H4 (cell line): ENCODE results near the gene ARPP19. TPM values are rescaled to one million over a fixed set of nuclear protein-coding genes. Genes with fewer than 3 reads are reported as not detected.
"Not testable (repeated sequence)": the region's sequence is repeated elsewhere in the genome, so short reads cannot be mapped to it uniquely, and the experiment has no call there.

ENCODE experiments used
- DNase-seq: peaks from one replicate; pipeline ENCODE4 v3.0.0-alpha.2; 2015; ENCODE audit warnings: low spot score
- total RNA-seq: library from RNA; depleted of rRNA; stranded (reverse); fragments of >200 nt; shearing (Covaris generic); gene quantifications from 2 replicates; pipeline ENCODE4 v1.2.3, GENCODE V29; 2014; rRNA removed

Gene ARPP19, protein sequence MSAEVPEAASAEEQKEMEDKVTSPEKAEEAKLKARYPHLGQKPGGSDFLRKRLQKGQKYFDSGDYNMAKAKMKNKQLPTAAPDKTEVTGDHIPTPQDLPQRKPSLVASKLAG
- total RNA-seq = 79.2 and 109 TPM in 2 replicates

DNA sequence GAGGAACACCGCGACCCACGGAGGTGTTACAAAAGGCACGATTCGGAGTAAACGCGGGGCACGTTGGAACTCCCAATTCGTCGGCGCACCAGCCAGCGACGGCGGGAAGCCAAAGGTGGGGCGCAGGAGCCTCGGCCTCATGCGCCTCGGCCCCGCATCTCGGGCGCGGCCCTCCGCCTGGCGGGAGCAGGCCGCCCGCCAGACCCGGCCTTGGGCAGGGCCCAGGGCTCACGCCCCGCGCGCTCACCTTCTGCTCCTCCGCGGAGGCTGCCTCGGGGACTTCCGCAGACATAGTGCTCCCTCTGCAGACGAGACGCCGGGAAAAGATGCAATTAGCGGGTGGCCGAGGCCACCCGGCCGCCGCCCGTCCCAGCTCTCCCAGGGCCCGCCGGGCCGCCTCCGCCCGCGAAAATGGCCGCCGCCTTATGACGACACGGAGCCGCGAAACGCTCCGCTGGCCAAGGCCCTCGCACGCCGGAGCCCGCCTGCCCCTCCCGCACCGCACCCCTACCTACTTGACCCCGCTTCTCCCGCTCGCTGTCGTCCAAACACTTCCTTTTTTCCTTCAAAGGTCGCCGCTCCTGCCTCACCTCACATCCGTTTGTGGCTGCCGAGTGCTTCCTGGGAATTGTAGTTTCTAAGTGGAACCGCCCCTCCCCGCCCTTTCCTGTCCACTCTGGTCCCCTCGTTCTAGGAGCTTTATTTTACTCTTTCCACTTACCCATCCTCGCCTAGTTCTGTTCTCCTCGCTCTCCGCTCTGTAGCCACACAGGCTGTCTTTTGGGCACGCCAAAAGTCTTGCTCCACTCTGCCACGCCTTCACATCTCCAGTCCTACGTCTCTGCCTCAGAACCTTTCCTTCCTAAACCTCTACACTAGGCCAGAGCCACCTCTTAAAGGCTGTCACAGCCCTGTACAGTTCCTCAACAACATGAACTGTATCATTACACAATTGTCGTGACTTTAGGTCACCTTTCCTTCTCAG lies at the start of gene ARPP19:
TSS of gene ARPP19 (minus strand) at position 430 of the 985 bp plus-strand sequence. CDS start at position 292, 138 bp downstream.
- peak; percentile 96 for DNase-seq

DNA sequence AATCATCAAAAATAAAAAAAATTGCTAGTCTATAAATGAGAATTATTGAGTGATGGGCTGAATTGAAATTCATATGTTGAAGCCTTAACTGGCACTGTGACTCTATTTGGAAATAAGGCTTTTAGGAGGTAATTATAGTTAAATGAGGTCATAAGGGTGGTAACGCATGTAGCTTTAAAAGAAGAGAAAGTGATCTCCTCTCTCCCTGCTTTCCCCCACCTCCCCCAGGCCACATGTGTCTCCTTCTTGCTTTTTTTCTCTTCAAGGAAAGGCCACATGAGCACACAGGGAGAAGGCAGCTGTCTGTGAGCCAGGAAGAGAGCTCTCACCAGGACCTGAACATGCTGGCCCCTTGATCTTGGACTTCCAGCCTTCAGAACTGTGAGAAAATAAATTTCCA lies 48.2 kb upstream of the ARPP19 start:
- DNase-seq = no peak

DNA sequence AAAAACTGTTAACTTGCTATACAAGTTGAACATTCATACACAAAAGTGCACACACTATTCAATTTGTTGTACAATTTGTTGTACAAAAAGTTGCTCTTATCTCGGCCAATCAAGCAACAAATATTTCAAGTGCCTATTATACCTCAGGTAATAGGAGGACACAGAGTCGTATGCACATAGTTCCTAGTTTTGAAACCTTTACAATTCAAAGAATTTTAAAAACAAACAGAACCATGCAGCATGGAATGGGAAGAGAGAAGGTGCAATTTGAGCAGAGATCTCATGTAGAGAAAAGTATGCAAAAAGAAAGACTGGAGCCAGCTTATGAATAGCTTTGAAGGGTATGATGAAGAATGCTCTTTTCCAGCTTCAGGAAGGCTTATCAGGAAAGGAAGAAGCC lies 46.5 kb upstream of the ARPP19 start:
- no peak for DNase-seq

DNA sequence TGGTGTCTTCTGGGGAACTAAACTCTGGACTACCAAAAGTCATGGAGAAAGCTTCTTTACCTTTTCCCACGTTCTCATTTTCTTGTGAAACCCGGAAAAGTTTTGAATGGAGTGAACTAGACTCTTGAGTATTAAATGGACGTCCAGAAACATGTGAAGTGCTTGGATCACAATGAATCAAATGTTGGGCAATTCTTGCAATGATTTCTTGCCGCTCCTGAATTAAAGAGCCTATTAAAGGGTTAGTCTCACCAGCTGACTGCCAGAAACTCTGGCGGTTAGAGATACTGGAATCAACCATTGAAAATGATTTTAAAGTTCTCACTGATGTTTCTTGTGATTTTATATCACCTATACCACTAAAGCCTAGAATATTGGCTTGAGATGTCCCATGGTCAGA lies 40.8 kb upstream of the ARPP19 start:
- no peak for DNase-seq

DNA sequence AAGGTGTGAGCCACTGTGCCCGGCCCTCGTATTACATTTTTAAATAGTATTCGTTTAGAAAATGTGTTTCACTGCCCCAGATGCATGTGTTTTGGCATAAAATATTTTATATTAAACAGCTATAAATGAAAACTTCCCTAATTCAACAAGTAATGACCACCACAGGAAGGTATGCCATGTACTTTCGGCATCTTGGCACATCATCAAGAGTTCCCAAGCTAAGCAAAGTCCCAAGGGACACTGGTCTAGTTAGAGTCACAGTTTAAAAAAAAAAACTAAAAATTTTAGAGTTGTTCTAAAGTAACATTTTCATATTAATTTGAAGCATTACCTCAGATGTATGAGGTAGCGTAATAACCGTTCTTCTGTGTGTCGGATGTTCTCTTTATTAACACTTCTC lies 15.6 kb upstream of the ARPP19 start:
- DNase-seq = no peak

DNA sequence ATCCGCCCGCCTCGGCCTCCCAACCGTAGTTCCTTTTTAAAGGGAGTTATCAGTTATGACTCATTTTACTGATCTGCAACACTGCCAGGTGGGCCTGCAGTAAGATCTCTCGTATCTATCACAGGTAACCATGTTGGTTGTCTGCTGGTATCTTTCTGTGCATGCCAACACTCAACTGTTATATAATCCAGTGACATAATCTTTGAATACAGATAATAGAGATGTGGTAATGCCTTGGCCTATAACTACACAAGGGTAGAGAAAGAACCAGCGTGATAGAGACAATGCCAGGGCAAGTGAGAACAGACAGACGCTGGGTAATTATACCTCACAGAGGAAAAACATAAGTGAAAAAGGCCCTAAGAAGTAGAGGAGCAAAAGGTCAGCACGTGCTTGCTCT lies 11.0 kb upstream of the ARPP19 start:
- DNase-seq = no peak

DNA sequence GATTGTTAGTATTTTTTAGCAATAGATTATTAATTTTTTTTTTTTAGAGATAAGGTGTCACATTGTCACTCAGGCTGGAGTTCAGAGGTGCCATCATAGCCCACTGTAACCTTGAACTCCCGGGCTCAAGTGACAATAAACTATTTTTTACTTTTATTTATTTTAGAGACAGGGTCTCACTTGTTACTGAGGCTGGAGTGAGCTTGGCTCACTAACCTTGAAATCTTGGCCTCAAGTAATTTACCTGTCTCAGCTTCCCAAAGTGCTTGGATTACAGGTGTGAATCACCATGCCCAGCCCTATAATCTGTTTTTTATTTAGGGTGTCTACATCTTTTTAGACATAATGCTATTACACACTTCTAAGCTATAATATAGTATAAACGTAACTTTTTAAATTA lies 7.9 kb upstream of the ARPP19 start:
- no peak for DNase-seq

DNA sequence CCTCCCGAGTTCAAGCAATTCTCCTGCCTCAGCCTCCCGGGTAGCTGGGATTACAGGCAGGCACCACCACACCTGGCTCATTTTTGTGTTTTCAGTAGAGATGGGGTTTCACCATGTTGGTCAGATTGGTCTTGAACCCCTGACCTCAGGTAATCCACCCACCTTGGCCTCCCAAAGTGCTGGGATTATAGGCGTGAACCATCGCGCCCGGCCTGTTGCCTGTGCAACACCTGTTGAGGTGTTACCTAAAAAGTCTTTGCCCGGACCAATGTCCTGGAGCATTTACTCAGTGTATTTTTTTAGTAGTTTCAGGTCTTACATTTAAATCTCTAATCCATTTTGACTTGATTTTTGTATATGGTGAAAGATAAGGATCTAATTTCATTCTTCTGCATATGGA lies 6.7 kb upstream of the ARPP19 start:
- DNase-seq = not testable (repeated sequence)

DNA sequence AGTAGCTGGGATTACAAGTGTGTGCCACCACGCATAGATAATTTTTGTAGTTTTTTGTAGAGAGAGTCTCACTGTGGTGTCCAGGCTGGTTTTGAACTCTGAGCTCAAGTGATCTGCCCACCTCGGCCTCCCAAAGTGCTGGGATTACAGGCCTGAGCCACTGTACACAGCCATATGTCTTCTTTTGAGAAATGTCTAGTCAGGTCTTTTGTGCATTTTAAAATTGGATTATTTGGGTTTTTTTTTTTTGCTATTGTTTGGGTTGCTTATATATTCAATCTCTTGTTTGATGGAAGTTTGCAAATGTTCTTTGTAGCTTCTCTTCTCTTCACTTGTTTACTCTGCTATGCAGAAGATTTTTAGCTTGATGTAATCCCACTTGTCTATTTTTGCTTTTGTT lies 6.2 kb upstream of the ARPP19 start:
- no peak for DNase-seq

DNA sequence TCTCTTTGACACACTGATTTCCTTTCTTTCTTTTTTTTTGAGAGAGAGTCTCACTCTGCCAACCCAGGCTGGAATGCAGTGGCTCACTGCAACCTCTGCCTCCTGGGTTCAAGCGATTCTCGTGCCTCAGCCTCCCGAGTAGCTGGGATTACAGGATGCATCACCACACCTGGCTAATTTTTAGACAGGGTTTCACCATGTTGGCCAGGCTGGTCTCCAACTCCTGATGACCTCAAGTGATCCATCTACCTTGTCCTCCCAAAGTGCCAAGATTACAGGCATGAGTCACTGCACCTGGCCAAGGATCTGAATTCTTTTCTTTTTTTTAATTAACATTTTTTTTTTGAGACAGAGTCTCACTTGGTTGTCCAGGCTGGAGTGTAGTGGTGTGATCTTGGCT lies 5.8 kb upstream of the ARPP19 start:
- not testable (repeated sequence) for DNase-seq

DNA sequence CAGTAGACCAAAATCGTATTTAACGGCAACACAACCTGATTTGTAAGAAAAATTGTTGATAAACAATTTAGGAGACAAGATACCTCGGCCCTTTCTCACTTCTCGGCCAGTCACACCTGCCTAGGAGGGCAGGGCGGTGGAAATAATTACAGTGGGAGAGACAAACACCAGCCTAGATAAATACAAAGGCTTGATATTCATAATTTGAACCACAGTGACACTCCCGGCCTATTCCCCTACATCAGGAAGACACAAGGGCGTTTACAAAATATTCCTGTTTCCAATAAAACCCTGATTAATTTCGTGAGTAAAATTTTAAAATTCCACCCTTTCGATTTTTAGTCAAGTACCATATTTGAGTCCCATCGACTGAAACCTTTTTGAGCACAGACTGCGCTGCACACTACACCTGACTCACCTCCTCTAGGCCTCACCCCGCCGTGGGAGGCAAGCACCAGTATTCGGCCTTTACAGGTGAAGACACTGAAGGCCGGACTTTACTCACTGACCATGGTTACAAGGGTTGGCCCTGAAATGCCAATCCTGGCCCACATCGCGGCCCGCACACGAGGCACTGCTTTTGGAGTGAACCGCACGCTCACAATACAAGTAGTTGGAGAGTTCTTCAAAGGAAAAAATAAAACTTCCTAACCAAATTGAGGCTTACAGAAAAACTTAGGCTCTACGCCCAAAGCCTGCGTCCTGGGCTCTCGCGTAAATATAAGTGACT lies 794 bp downstream of the ARPP19 start:
- no peak for DNase-seq

DNA sequence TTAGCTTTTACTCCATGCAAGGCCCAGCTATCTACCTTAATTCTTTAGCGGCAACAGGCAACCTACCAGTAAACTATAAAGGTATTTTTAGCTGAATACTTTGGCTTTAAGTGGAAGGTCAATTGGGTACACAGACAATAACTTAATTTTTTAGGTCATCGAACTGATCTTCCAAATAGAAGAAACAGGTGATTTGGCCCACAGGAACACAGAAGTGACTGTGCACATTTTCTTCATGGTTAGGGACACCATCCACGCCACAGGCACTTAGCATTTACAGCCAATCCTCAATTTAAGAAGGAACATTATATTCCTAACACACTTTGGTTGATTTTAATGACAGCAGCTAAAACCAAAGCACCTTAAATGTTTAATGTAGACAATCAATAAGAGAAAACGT lies 1.9 kb downstream of the ARPP19 start:
- no peak for DNase-seq

DNA sequence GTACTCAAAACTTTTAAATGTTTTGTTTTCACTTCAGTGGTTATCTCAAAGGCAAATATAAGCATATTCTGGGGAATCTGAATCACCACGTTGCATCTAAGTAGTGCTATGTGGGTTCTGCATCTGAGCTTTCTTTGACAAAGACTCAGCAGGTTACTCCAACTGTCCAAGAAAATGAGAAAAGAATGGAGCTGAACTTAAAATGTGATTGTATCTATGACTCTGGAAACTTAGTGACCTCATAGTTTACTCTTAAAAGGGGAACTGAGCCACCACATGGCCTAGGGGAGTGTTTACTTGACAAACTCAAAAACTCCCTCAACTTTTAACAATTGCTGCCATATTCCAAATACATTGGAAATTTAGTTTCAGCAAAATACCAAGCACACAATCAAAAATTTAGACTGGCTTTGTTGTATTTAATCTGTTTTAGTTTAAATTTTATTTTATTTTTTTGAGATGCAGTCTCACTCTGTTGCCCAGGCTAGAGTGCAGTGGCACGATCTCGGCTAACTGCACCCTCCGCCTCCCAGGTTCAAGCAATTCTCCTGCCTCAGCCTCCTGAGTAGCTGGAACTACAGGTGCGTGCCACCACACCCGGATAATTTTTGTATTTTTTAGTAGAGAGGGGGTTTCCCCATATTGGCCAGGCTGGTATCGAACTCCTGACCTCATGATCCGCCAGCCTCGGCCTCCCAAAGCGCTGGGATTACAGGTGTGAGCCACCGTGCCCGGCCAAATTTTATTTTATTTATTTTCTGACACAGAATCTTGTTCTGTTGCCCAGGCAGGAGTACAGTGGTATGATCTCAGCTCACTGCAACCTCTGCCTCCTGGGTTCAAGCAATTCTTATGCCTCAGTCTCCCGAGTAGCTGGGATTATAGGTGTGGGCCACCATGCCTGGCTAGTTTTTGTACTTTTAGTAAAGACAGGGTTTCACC lies 3.1 kb downstream of the ARPP19 start:
- DNase-seq = peak; percentile 14

DNA sequence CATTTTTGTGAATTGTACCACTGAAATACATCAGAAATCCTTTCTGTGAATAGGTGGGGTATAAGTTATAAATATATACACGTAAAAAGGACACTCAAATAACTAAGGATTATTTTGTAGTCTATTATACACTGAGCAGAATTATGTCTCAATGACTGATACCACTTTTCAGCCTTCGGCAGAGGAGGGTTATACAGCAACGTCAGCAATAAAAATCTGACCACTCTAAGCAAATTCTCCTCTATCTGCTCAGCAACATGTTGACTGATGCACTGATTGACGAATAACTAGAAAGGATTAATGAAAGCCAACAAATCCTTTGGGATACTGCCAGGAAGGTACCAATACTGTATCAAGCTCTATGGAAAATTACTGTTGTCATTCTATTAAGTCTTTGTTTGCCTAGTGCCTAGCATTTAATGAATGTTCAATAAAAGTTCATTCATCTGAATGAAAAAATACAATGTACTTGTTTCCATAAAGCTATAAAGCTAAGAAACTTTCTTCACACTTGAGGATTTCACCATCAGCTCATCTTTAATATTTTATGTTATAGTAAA lies 5.2 kb downstream of the ARPP19 start:
- no peak for DNase-seq

DNA sequence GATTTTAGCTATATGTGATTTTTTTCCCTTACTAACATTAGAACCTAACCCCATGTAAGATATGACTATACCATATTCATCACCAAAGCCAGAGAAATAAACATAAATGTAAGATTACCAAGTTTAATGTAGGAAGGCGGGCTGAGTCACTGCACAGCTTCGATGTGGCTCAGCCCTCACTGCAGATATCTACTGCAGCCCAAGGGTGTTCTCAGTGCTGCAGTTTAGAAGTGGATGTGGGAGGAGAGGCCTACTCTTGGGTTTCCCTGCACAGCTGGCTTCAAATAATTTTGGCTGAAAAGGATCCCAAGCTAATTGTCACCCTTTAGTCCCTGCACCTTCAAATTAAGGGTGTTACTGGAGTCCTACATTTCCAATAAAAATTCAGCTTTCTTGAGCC lies 9.3 kb downstream of the ARPP19 start:
- no peak for DNase-seq

DNA sequence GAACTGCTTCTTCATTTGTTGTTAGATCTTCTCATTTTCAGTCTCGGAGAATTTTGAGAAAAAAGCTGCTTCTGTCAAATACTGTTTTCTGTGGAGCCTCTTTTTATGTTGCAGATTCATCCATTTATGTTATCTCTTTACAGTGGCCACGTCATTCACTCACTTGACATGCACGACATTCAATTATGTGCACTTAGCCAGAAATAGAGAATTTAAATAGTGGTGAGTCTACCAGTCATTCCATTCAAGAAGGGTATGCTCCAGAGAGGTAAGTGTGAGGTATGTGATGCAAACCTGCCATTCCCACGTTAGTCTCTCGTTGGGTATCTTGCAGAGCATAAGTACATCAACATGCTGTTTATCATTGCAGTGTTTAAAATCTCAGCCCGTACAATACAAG lies 9.8 kb downstream of the ARPP19 start:
- DNase-seq = no peak

DNA sequence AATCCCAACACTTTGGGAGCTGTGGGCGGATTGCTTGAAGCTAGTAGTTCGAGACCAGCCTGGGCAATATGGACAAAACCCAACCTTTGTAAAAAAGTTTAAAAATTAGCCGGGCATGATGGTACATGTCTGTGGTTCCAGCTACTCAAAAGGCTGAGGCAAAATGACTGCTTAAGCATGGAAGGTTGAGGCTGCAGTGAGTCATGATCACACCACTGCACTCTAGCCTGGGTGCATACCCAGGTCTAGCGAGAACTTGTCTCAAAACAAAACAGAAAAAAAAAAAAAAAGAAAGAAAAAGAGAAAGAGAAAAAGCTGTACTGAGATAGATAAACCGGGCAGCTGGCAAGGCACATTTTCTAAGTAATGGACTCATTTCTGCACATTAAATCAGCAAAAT lies 10.6 kb downstream of the ARPP19 start:
- DNase-seq = peak; percentile 69

DNA sequence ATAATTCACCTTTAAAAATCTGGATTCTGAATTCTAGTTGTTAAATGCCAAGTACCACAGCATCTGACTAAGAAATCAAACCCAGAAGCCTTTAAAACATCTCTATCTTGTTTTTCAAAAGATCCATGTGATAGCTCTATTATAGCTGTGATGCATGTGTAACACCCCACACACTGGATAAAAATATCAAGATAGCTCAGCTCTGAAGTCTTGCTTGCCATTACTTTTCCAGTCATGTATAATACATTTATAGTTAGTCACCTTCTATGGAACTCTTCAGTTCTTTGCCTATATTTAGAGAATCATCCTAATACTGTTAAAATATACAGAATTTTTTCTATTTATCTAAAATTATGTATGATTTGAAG lies 11.6 kb downstream of the ARPP19 start:
- DNase-seq = no peak

DNA sequence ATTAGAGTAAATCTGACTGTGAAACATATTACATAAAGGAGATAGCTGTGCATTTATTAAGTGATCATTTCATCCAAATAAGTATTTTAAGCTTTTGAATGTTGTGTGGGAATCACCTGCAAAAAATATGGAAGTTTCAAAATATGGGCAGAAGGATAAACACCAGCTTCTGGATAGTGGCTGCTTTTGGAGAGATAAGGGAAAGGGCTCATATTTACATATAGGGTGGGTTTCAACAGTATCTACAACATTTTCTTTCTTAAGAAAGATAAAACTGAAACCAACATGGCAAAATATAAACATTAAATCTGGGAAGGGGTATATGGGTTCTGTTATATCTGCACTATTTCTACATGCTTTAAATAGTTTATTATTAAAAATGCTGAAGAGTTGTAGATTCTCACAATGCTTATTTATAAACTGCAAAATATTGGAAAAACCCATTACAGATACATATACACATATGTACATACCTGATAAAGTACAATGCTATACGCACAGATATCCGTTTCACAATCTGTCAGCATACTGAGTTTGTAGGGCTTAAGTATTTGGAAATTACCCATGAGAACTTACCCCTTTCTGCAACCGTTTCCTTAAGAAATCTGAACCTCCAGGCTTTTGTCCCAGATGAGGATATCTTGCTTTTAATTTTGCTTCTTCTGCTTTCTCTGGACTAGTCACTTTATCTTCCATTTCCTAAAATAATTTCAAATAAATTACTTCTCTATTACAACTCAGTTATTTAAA lies 12.1 kb downstream of the ARPP19 start:
- DNase-seq = no peak

DNA sequence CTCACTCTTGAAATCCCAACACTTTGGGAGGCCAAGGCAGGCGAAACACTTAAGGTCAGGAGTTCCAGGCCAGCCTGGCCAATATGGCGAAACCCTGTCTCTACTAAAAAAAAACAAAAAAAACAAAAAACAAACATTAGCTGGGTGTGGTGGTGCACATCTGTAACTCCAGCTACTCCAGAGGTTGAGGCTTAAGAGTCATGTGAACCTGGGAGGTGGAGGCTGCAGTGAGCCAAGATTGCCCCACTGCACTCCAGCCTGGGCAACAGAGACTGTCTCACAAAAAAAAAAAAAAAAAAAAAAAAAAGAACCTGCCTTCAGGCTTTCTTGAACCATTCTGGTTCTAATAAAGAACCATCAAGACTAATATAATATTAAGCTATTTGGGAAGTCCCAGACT lies 16.5 kb downstream of the ARPP19 start:
- no peak for DNase-seq

DNA sequence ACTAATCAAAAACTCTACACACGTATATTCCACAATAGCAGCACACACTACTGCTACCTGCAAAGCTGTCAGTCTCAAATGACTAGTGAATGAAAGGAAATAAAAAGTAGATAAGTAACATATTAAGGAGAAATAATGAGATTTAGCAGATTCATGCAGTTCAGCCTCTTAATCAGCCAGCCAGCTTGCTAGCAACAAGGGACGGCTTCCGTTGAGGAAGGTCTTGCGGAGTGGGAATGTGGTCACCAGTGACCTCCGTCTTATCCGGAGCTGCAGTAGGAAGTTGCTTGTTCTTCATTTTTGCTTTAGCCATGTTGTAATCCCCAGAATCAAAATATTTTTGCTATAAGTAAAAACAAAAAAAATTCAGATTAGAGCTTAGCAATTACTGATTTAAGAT lies 17.1 kb downstream of the ARPP19 start:
- no peak for DNase-seq
